HEK293 (cell line): Measurements from ENCODE around the gene ATP6V1A.

Source experiments
- GFI1B ChIP-seq: fragments of 450-650 bp; formaldehyde crosslinking; IDR thresholded peaks from 2 replicates; pipeline ENCODE4 v1.5.1; 2016; ENCODE audit warnings: missing biosample characterization, missing genetic modification characterization
- GLI4 ChIP-seq: fragments of 450-650 bp; formaldehyde crosslinking; IDR thresholded peaks from 2 replicates; pipeline ENCODE4 v1.5.1; 2016; ENCODE audit warnings: missing biosample characterization, missing genetic modification characterization
- OVOL3 ChIP-seq: fragments of 450-650 bp; formaldehyde crosslinking; IDR thresholded peaks from 2 replicates; pipeline ENCODE4 v1.5.1; 2016; ENCODE audit warnings: missing biosample characterization, missing genetic modification characterization
- ZNF2 ChIP-seq: fragments of 450-650 bp; formaldehyde crosslinking; IDR thresholded peaks from 2 replicates; pipeline ENCODE4 v1.5.1; 2016; ENCODE audit warnings: missing biosample characterization, missing genetic modification characterization
- ZNF202 ChIP-seq: fragments of 450-650 bp; formaldehyde crosslinking; IDR thresholded peaks from 2 replicates; pipeline ENCODE4 v1.5.1; 2016; ENCODE audit warnings: missing biosample characterization, missing genetic modification characterization, borderline replicate concordance
- ZNF221 ChIP-seq: fragments of 450-650 bp; formaldehyde crosslinking; IDR thresholded peaks from 2 replicates; pipeline ENCODE4 v1.5.1; 2017; ENCODE audit warnings: missing biosample characterization, missing genetic modification characterization, borderline replicate concordance
- ZNF292 ChIP-seq: fragments of 450-650 bp; formaldehyde crosslinking; IDR thresholded peaks from 2 replicates; pipeline ENCODE4 v1.5.1; 2016; ENCODE audit warnings: low read depth, missing biosample characterization, missing genetic modification characterization, borderline replicate concordance
- ZNF560 ChIP-seq: fragments of 450-650 bp; formaldehyde crosslinking; IDR thresholded peaks from 2 replicates; pipeline ENCODE4 v1.5.1; 2017; ENCODE audit warnings: missing biosample characterization, missing genetic modification characterization, borderline replicate concordance
- ZNF629 ChIP-seq: fragments of 450-650 bp; formaldehyde crosslinking; IDR thresholded peaks from 2 replicates; pipeline ENCODE4 v1.5.1; 2017; ENCODE audit warnings: missing biosample characterization, missing genetic modification characterization
- ZNF785 ChIP-seq: fragments of 450-650 bp; formaldehyde crosslinking; IDR thresholded peaks from 2 replicates; pipeline ENCODE4 v1.5.1; 2016; ENCODE audit warnings: missing biosample characterization, missing genetic modification characterization
- ZNF792 ChIP-seq: fragments of 450-650 bp; formaldehyde crosslinking; IDR thresholded peaks from 2 replicates; pipeline ENCODE4 v1.5.1; 2016; ENCODE audit warnings: missing biosample characterization, missing genetic modification characterization
- ZNF830 ChIP-seq: fragments of 450-650 bp; IDR thresholded peaks from 2 replicates; pipeline ENCODE4 v1.5.0; 2018; ENCODE audit warnings: missing biosample characterization, missing genetic modification characterization, low read depth, mild to moderate bottlenecking, moderate library complexity
- TF ChIP-seq, protein P1 (sequence below): fragments of 450-650 bp; formaldehyde crosslinking; IDR thresholded peaks from 2 replicates; pipeline ENCODE4 v1.5.1; 2016; ENCODE audit warnings: missing biosample characterization, missing genetic modification characterization, borderline replicate concordance
- TF ChIP-seq, protein P2 (sequence below): fragments of 450-650 bp; formaldehyde crosslinking; IDR thresholded peaks from 2 replicates; pipeline ENCODE4 v1.5.1; 2016; ENCODE audit warnings: missing biosample characterization, missing genetic modification characterization
- TF ChIP-seq, protein P3 (sequence below): fragments of 450-650 bp; formaldehyde crosslinking; IDR thresholded peaks from 2 replicates; pipeline ENCODE4 v1.5.1; 2016; ENCODE audit warnings: missing biosample characterization, missing genetic modification characterization
- TF ChIP-seq, protein P4 (sequence below): fragments of 450-650 bp; formaldehyde crosslinking; IDR thresholded peaks from 2 replicates; pipeline ENCODE4 v1.5.1; 2016; ENCODE audit warnings: missing biosample characterization, missing genetic modification characterization, low read depth
- TF ChIP-seq, protein P5 (sequence below): fragments of 450-650 bp; formaldehyde crosslinking; conservative IDR thresholded peaks from 2 replicates; pipeline ENCODE4 v1.5.1; 2016; ENCODE audit warnings: low read depth, missing biosample characterization, missing genetic modification characterization
- TF ChIP-seq, protein P6 (sequence below): fragments of 450-650 bp; formaldehyde crosslinking; IDR thresholded peaks from 2 replicates; pipeline ENCODE4 v1.5.1; 2017; ENCODE audit warnings: missing biosample characterization, missing genetic modification characterization

The ATP6V1A gene

DNA sequence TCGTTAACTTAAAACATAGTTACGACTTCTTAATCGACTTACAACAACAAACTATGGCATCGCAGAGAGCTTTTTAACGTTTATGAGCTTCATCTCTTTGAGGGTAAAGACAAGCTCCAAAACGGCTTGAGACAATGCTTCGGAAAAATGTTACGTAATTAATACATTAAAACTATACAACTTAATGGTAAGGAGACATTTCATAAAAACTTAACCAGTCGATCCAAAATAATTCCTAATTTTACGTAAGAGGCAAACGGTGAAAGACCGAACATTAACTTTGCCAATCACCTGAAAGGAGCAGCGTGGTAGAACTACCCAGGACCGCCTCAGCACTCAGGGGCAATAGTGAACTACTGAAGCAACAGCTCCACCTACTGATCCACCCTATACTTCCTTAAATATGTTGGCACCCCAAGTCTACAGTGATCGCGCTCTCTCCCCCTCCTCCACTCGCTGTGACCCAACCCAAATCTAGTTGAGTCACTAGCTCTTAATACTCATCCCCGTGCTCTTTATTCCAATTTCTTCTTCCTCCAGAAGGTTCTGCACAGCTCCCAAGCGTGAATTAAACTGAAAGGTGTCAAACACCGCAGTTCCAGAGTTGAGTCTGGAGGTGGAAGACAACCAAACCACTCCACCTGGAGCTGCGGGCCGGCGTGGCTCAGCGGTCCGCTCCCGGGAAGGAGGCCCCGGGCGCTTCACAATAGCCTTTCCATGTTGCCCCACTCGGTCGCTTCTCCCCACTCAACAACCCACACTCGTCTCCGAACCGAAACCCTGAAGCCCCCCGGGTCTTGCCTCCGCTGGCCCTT lies 1.7 kb upstream of the ATP6V1A start (continued):
- TF ChIP-seq, protein P1, sequence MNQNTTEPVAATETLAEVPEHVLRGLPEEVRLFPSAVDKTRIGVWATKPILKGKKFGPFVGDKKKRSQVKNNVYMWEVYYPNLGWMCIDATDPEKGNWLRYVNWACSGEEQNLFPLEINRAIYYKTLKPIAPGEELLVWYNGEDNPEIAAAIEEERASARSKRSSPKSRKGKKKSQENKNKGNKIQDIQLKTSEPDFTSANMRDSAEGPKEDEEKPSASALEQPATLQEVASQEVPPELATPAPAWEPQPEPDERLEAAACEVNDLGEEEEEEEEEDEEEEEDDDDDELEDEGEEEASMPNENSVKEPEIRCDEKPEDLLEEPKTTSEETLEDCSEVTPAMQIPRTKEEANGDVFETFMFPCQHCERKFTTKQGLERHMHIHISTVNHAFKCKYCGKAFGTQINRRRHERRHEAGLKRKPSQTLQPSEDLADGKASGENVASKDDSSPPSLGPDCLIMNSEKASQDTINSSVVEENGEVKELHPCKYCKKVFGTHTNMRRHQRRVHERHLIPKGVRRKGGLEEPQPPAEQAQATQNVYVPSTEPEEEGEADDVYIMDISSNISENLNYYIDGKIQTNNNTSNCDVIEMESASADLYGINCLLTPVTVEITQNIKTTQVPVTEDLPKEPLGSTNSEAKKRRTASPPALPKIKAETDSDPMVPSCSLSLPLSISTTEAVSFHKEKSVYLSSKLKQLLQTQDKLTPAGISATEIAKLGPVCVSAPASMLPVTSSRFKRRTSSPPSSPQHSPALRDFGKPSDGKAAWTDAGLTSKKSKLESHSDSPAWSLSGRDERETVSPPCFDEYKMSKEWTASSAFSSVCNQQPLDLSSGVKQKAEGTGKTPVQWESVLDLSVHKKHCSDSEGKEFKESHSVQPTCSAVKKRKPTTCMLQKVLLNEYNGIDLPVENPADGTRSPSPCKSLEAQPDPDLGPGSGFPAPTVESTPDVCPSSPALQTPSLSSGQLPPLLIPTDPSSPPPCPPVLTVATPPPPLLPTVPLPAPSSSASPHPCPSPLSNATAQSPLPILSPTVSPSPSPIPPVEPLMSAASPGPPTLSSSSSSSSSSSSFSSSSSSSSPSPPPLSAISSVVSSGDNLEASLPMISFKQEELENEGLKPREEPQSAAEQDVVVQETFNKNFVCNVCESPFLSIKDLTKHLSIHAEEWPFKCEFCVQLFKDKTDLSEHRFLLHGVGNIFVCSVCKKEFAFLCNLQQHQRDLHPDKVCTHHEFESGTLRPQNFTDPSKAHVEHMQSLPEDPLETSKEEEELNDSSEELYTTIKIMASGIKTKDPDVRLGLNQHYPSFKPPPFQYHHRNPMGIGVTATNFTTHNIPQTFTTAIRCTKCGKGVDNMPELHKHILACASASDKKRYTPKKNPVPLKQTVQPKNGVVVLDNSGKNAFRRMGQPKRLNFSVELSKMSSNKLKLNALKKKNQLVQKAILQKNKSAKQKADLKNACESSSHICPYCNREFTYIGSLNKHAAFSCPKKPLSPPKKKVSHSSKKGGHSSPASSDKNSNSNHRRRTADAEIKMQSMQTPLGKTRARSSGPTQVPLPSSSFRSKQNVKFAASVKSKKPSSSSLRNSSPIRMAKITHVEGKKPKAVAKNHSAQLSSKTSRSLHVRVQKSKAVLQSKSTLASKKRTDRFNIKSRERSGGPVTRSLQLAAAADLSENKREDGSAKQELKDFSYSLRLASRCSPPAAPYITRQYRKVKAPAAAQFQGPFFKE (tag by site-specific recombination): no peak
- TF ChIP-seq ZNF792 (tag by site-specific recombination) (no peak), ZNF830 (tag by site-specific recombination) (no peak), ZNF629 (tag by site-specific recombination) (no peak), ZNF221 (tag by site-specific recombination) (no peak), ZNF292 (tag by site-specific recombination) (no peak), OVOL3 (no peak), ZNF560 (tag by site-specific recombination) (no peak), ZNF2 (tag by site-specific recombination) (0 out of 2 replicates have a peak, but pooled peaks have one; percentile 65), ZNF202 (tag by site-specific recombination) (no peak), GLI4 (tag by site-specific recombination) (no peak), ZNF785 (tag by site-specific recombination) (no peak), GFI1B (tag by site-specific recombination) (no peak)
- TF ChIP-seq, protein P2, sequence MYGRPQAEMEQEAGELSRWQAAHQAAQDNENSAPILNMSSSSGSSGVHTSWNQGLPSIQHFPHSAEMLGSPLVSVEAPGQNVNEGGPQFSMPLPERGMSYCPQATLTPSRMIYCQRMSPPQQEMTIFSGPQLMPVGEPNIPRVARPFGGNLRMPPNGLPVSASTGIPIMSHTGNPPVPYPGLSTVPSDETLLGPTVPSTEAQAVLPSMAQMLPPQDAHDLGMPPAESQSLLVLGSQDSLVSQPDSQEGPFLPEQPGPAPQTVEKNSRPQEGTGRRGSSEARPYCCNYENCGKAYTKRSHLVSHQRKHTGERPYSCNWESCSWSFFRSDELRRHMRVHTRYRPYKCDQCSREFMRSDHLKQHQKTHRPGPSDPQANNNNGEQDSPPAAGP (tag by site-specific recombination): no peak
- TF ChIP-seq, protein P3, sequence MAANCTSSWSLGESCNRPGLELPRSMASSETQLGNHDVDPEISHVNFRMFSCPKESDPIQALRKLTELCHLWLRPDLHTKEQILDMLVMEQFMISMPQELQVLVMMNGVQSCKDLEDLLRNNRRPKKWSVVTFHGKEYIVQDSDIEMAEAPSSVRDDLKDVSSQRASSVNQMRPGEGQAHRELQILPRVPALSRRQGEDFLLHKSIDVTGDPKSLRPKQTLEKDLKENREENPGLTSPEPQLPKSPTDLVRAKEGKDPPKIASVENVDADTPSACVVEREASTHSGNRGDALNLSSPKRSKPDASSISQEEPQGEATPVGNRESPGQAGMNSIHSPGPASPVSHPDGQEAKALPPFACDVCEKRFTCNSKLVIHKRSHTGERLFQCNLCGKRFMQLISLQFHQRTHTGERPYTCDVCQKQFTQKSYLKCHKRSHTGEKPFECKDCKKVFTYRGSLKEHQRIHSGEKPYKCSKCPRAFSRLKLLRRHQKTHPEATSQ (tag by site-specific recombination): no peak
- TF ChIP-seq, protein P4, sequence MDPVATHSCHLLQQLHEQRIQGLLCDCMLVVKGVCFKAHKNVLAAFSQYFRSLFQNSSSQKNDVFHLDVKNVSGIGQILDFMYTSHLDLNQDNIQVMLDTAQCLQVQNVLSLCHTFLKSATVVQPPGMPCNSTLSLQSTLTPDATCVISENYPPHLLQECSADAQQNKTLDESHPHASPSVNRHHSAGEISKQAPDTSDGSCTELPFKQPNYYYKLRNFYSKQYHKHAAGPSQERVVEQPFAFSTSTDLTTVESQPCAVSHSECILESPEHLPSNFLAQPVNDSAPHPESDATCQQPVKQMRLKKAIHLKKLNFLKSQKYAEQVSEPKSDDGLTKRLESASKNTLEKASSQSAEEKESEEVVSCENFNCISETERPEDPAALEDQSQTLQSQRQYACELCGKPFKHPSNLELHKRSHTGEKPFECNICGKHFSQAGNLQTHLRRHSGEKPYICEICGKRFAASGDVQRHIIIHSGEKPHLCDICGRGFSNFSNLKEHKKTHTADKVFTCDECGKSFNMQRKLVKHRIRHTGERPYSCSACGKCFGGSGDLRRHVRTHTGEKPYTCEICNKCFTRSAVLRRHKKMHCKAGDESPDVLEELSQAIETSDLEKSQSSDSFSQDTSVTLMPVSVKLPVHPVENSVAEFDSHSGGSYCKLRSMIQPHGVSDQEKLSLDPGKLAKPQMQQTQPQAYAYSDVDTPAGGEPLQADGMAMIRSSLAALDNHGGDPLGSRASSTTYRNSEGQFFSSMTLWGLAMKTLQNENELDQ (tag by site-specific recombination): no peak
- TF ChIP-seq, protein P5, sequence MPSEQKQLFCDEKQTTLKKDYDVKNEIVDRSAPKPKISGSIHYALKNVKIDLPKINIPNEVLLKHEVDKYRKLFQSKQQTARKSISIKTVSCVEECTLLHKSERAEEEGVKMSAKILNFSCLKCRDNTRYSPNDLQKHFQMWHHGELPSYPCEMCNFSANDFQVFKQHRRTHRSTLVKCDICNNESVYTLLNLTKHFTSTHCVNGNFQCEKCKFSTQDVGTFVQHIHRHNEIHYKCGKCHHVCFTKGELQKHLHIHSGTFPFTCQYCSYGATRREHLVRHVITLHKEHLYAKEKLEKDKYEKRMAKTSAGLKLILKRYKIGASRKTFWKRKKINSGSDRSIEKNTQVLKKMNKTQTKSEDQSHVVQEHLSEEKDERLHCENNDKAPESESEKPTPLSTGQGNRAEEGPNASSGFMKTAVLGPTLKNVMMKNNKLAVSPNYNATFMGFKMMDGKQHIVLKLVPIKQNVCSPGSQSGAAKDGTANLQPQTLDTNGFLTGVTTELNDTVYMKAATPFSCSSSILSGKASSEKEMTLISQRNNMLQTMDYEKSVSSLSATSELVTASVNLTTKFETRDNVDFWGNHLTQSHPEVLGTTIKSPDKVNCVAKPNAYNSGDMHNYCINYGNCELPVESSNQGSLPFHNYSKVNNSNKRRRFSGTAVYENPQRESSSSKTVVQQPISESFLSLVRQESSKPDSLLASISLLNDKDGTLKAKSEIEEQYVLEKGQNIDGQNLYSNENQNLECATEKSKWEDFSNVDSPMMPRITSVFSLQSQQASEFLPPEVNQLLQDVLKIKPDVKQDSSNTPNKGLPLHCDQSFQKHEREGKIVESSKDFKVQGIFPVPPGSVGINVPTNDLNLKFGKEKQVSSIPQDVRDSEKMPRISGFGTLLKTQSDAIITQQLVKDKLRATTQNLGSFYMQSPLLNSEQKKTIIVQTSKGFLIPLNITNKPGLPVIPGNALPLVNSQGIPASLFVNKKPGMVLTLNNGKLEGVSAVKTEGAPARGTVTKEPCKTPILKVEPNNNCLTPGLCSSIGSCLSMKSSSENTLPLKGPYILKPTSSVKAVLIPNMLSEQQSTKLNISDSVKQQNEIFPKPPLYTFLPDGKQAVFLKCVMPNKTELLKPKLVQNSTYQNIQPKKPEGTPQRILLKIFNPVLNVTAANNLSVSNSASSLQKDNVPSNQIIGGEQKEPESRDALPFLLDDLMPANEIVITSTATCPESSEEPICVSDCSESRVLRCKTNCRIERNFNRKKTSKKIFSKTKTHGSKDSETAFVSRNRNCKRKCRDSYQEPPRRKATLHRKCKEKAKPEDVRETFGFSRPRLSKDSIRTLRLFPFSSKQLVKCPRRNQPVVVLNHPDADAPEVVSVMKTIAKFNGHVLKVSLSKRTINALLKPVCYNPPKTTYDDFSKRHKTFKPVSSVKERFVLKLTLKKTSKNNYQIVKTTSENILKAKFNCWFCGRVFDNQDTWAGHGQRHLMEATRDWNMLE (tag by site-specific recombination): no peak
- TF ChIP-seq, protein P6, sequence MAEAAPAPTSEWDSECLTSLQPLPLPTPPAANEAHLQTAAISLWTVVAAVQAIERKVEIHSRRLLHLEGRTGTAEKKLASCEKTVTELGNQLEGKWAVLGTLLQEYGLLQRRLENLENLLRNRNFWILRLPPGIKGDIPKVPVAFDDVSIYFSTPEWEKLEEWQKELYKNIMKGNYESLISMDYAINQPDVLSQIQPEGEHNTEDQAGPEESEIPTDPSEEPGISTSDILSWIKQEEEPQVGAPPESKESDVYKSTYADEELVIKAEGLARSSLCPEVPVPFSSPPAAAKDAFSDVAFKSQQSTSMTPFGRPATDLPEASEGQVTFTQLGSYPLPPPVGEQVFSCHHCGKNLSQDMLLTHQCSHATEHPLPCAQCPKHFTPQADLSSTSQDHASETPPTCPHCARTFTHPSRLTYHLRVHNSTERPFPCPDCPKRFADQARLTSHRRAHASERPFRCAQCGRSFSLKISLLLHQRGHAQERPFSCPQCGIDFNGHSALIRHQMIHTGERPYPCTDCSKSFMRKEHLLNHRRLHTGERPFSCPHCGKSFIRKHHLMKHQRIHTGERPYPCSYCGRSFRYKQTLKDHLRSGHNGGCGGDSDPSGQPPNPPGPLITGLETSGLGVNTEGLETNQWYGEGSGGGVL (tag by site-specific recombination): no peak
- TF ChIP-seq, all 188 proteins: peak for 18
